Osteocyte (in vitro differentiated cells): ENCODE data around the gene HS3ST3B1. TPM values are rescaled to one million over a fixed set of nuclear protein-coding genes. Genes with fewer than 3 reads are reported as not detected.

Experiments used
- DNase-seq: peaks from one replicate; pipeline ENCODE4 v3.0.0; 2021; ENCODE audit warnings: mixed read lengths; ENCODE audit not compliant: unreplicated experiment; ENCODE audit errors: extremely low spot score
- H3K27ac Mint-ChIP-seq: one replicate; pipeline ENCODE4 v1.8.0; 2021; ENCODE audit warnings: mild to moderate bottlenecking, mixed read lengths; ENCODE audit not compliant: unreplicated experiment
- H3K27me3 Mint-ChIP-seq: one replicate; pipeline ENCODE4 v1.8.0; 2021; ENCODE audit warnings: mixed read lengths; ENCODE audit not compliant: unreplicated experiment
- H3K36me3 Mint-ChIP-seq: one replicate; pipeline ENCODE4 v1.8.0; 2021; ENCODE audit warnings: mixed read lengths; ENCODE audit not compliant: unreplicated experiment
- H3K4me1 Mint-ChIP-seq: one replicate; pipeline ENCODE4 v1.8.0; 2021; ENCODE audit warnings: mixed read lengths; ENCODE audit not compliant: unreplicated experiment
- H3K4me3 Mint-ChIP-seq: one replicate; pipeline ENCODE4 v1.8.0; 2021; ENCODE audit warnings: mild to moderate bottlenecking, moderate library complexity, mixed read lengths; ENCODE audit not compliant: unreplicated experiment
- H3K9me3 Mint-ChIP-seq: one replicate; pipeline ENCODE4 v1.8.0; 2021; ENCODE audit warnings: mixed read lengths; ENCODE audit not compliant: unreplicated experiment
- total RNA-seq: library from RNA; stranded (reverse); gene quantifications from 2 replicates; pipeline ENCODE4 v1.2.1, GENCODE V29; 2021
- TF ChIP-seq, protein P1 (sequence below): fragments of 200-600 bp; sonication (generic); IDR thresholded peaks from 2 replicates; pipeline ENCODE4 v1.5.0; 2021; ENCODE audit warnings: antibody characterized with exemption, mild to moderate bottlenecking, moderate library complexity

HS3ST3B1 gene
- total RNA-seq, 1 donor from 2014 or later, result 77.0 TPM

DNA sequence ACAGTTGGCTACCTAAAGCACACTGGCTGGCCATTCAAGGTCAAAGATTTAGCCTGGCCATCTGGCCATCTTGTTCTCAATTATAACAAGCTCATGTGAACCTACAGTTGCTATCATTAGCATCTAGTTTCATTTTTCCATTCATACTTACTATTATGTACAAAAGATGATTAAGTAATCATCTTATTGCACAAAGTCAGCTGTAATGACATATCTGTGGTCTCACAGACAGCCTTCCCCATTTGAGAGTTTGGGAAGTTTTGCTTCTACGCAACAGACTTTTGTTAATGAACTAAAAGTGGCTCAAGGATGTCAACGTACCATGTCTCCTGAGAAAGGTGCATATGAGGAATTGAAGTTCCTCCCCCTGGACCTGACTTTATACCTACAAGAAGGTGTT lies 51.3 kb downstream of the HS3ST3B1 start:
- TF ChIP-seq, protein P1, sequence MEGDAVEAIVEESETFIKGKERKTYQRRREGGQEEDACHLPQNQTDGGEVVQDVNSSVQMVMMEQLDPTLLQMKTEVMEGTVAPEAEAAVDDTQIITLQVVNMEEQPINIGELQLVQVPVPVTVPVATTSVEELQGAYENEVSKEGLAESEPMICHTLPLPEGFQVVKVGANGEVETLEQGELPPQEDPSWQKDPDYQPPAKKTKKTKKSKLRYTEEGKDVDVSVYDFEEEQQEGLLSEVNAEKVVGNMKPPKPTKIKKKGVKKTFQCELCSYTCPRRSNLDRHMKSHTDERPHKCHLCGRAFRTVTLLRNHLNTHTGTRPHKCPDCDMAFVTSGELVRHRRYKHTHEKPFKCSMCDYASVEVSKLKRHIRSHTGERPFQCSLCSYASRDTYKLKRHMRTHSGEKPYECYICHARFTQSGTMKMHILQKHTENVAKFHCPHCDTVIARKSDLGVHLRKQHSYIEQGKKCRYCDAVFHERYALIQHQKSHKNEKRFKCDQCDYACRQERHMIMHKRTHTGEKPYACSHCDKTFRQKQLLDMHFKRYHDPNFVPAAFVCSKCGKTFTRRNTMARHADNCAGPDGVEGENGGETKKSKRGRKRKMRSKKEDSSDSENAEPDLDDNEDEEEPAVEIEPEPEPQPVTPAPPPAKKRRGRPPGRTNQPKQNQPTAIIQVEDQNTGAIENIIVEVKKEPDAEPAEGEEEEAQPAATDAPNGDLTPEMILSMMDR, result no peak
- H3K9me3 Mint-ChIP-seq, result no peaks in the 10 kb centered on the region
- DNase-seq, result no peak
- H3K36me3 Mint-ChIP-seq, result peaks cover 31% of the 10 kb centered on the region
- H3K27ac Mint-ChIP-seq, result no peak overlapping the region
- peaks cover 14% of the 10 kb centered on the region for H3K4me1 Mint-ChIP-seq
- H3K27me3 Mint-ChIP-seq, result no peaks in the 10 kb centered on the region
- no peak overlapping the region for H3K4me3 Mint-ChIP-seq

DNA sequence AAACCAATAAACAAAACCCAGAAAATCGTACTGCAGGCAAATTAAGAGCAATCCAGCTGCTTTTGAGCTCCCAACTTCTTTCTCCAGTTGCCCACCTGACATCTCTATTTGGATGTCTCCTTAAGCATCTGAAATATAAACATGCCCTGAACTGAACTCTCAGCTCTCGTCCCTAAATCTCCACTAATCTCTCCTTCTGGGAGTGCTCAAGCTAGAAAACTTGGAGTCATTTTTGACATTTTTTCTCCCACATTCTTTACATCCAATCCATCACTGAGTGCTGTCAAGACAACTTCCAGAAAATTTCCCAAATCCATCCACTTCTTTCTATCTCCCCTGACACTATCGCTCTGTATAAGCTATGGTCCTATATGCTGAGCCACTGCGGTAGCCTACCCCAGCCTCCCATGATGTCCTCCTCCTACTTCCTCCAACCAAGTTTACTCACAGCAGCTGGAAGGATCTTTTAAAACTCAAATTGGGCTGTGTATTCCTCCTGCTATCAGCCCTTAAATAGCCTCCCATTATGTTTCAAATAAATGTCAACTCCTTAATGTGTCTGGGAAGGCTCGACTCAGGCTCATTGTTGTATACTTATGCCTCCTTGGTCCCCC lies 53.1 kb downstream of the HS3ST3B1 start:
- DNase-seq, result no peak
- Mint-ChIP-seq H3K4me1 (peaks cover 11% of the 10 kb centered on the region), H3K27ac (no peak overlapping the region), H3K9me3 (no peaks in the 10 kb centered on the region), H3K36me3 (peaks cover 13% of the 10 kb centered on the region), H3K27me3 (no peaks in the 10 kb centered on the region), H3K4me3 (no peak overlapping the region)
- TF ChIP-seq, protein P1, result no peak

DNA sequence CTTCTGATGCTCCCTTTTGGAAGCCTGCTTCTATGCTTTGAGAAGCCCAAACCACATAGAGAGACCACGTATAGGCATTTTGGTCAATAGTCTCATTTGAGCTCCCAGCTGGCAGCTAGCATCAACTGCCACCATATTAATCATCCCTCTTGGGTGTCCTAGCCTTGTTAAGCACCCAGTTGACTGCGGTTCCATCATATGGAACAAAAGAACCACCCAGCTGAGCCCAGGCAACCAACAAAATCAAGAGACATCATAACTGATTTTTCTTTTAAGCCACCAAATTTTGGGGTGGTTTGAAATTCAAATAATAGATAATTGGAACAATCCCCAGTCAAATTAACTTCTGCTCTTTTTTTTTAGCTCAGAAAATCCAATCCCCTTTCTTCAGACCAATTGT lies 53.9 kb downstream of the HS3ST3B1 start:
- no peaks in the 10 kb centered on the region for H3K9me3 Mint-ChIP-seq

DNA sequence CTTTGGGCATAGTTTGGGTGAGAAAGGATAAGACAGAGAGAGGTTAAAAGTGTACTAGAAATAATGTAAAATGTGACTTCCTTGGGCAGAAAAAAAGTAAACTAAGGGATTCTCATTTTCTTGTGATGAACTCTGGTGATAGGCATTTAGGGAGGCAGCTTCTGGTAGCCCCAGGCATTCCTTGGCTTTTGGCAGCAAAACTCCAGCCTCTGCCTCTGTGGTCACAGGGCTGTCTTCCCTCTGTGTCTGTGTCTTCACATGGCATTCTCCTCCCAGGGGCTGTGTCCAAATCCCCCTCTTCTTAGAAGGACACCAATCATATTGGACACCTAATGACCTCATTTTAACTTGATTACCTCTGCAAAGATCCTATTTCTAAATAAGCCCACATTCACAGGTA lies 54.7 kb downstream of the HS3ST3B1 start:
- Mint-ChIP-seq H3K9me3 (no peaks in the 10 kb centered on the region), H3K36me3 (peaks cover 3% of the 10 kb centered on the region), H3K27ac (no peak overlapping the region), H3K27me3 (no peaks in the 10 kb centered on the region), H3K4me3 (no peak overlapping the region), H3K4me1 (peaks cover 9% of the 10 kb centered on the region)
- TF ChIP-seq, protein P1, result no peak
- DNase-seq, result no peak

More for the DNA sequence above, 53.9 kb downstream of the HS3ST3B1 start:
- peaks cover 11% of the 10 kb centered on the region for H3K4me1 Mint-ChIP-seq
- no peak for DNase-seq
- H3K27ac Mint-ChIP-seq, result no peak overlapping the region
- no peak overlapping the region for H3K4me3 Mint-ChIP-seq
- TF ChIP-seq, protein P1, result no peak
- H3K36me3 Mint-ChIP-seq, result peaks cover 9% of the 10 kb centered on the region
- no peaks in the 10 kb centered on the region for H3K27me3 Mint-ChIP-seq

DNA sequence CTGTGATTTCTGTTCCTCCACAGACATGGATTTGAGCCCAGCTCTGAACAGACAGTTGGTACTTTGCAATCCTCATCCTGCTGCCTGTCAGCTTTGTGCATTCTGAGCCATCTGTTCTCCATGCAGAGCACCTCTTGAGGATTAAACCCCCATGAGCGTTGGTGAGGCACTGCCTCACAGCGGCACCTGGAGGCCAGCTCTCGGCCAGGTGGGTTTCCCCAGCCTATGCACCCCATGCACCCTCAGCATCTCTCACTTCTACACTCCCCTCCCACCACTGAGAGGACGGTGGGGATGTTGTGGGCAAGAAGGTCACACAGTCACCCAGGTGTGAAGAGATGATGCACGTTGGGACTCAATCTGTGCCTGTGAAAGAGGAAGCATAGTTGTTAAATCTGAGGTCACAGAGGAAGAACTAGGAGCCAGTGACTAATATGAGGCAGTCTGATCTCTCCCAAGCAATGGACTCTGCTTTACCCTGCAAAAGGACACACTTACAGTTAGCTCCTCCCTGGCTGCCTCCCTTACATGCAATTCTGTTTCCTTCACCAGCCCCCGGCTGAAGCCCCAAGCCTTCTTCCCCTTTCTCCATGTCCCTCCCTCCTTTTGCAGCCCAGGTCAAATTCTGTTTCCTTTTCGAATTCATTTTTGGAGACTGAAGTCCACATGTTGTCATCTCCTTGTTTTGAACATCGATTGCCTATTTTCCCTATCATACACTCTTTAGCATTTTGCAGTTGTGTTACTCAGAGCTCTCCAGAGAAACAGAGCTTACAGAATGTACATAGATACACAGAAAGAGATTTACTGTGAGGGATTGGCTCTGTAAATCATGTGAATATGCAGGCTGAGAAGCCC lies 58.5 kb downstream of the HS3ST3B1 start:
- Mint-ChIP-seq H3K4me1 (no peaks in the 10 kb centered on the region), H3K4me3 (no peak overlapping the region), H3K27me3 (no peaks in the 10 kb centered on the region), H3K9me3 (no peaks in the 10 kb centered on the region), H3K27ac (no peak overlapping the region), H3K36me3 (no peaks in the 10 kb centered on the region)
- TF ChIP-seq, protein P1, result no peak
- DNase-seq, result no peak
